Endothelial cell of umbilical vein (primary cell): Measurements from ENCODE around the gene HECW1. TPM values are rescaled to one million over a fixed set of nuclear protein-coding genes. Genes with fewer than 3 reads are reported as not detected.

Source experiments
- BruUV-seq: library from RNA; stranded (reverse); fragments of 400-500 nt; replicated peaks from 2 replicates; lab custom pipeline; 2021; lab: Mats Ljungman, UMichigan
- CTCF ChIA-PET: fragments of 300-600, 350-600 bp; sonication (Branson Sonifier 250); formaldehyde crosslinking; loops from one replicate; lab custom pipeline; 2021; ENCODE audit warnings: antibody characterized with exemption, inconsistent platforms; lab: Charles Lee
- POLR2A ChIA-PET: fragments of 300-600, 350-600 bp; sonication (Branson Sonifier 250); formaldehyde crosslinking; loops from one replicate; lab custom pipeline; 2021; ENCODE audit warnings: antibody characterized with exemption, inconsistent platforms; lab: Charles Lee
- DNase-seq: peaks from one replicate; pipeline ENCODE4 v3.0.0-alpha.2; 2011; ENCODE audit warnings: low read depth, low spot score
- FAIRE-seq: peaks from 2 replicates; lab custom pipeline; 2011; peaks lifted over from hg19 to GRCh38; lab: Jason Lieb, UNC
- H2AFZ ChIP-seq: 2 replicates; pipeline ENCODE4 v1.6.0; 2012; ENCODE audit warnings: low read depth, low read length, control low read depth, inconsistent platforms
- H3K27ac ChIP-seq: 2 replicates; pipeline ENCODE4 v1.5.1; 2011; ENCODE audit warnings: low read depth, mild to moderate bottlenecking, control low read depth, low read length, moderate library complexity; ENCODE audit not compliant: insufficient read depth
- H3K27me3 ChIP-seq, 2 experiments: 2 replicates each; pipeline versions ENCODE4 v1.6.0 to v1.6.1; 2011; ENCODE audit warnings: low read length in 2 of 2, mixed read lengths in 1 of 2; ENCODE audit not compliant: control insufficient read depth in 2 of 2, insufficient read depth in 2 of 2
- H3K36me3 ChIP-seq, 2 experiments: 2 replicates in 1 of 2; 3 replicates in 1 of 2; pipeline ENCODE4 v1.5.1; 2011; ENCODE audit warnings: low read length in 2 of 2, mild to moderate bottlenecking in 1 of 2, moderate library complexity in 1 of 2; ENCODE audit not compliant: control insufficient read depth in 2 of 2, insufficient read depth in 2 of 2; ENCODE audit errors: extremely low read depth in 1 of 2
- H3K4me1 ChIP-seq: 3 replicates; pipeline ENCODE4 v1.5.1; 2011; ENCODE audit warnings: mild to moderate bottlenecking, low read length; ENCODE audit not compliant: control insufficient read depth, insufficient read depth; ENCODE audit errors: extremely low read depth
- H3K4me2 ChIP-seq: 2 replicates; pipeline ENCODE4 v1.6.1; 2011; ENCODE audit warnings: low read length, control low read depth, mixed read lengths; ENCODE audit not compliant: insufficient read depth
- H3K4me3 ChIP-seq, 3 experiments: fragments of 200-600 bp in 1 of 3; sonication (generic), shearing (Covaris generic) in 1 of 3; replicated peaks in 1 of 3; 2 replicates each; pipeline ENCODE4 v1.5.1; 2011 to 2016; ENCODE audit warnings: control low read depth in 3 of 3, low read length in 3 of 3, mild to moderate bottlenecking in 2 of 3, inconsistent platforms in 1 of 3, low read depth in 1 of 3, moderate library complexity in 1 of 3; ENCODE audit not compliant: insufficient read depth in 1 of 3
- H3K79me2 ChIP-seq: 2 replicates; pipeline ENCODE4 v1.6.0; 2012; ENCODE audit warnings: low read length, inconsistent platforms; ENCODE audit not compliant: control insufficient read depth, insufficient read depth
- H3K9ac ChIP-seq: replicated peaks from 2 replicates; pipeline ENCODE3; 2011; ENCODE audit warnings: low read length, control low read depth; ENCODE audit not compliant: insufficient read depth; ENCODE audit errors: extremely low read depth
- H3K9me1 ChIP-seq: replicated peaks from 3 replicates; pipeline ENCODE4 v1.6.0; 2011; ENCODE audit warnings: mild to moderate bottlenecking, low read length; ENCODE audit not compliant: control insufficient read depth, insufficient read depth; ENCODE audit errors: extremely low read depth
- H3K9me3 ChIP-seq: replicated peaks from 2 replicates; pipeline ENCODE4 v1.5.1; 2012; ENCODE audit warnings: low read length, inconsistent platforms; ENCODE audit not compliant: control insufficient read depth, insufficient read depth
- H4K20me1 ChIP-seq: replicated peaks from 2 replicates; pipeline ENCODE3; 2011; ENCODE audit warnings: mild to moderate bottlenecking, low read length; ENCODE audit not compliant: control insufficient read depth, insufficient read depth; ENCODE audit errors: extremely low read depth
- CTCF ChIP-seq, 2 donors: IDR thresholded peaks; 1 replicate in 1 of 2; 2 replicates in 1 of 2; pipeline ENCODE4 v1.5.1; 2011; ENCODE audit warnings: low read length in 2 of 2, mild to moderate bottlenecking in 2 of 2, moderate library complexity in 2 of 2, control low read depth in 1 of 2, inconsistent platforms in 1 of 2, low read depth in 1 of 2; ENCODE audit not compliant: insufficient read depth in 1 of 2; ENCODE audit errors: extremely low read depth in 1 of 2
- EZH2 ChIP-seq: IDR thresholded peaks from 2 replicates; pipeline ENCODE4 v1.6.1; 2012; ENCODE audit warnings: borderline replicate concordance, low read depth, mild to moderate bottlenecking, moderate library complexity, low read length, inconsistent platforms; ENCODE audit not compliant: severe bottlenecking
- FOS ChIP-seq: IDR thresholded peaks from 2 replicates; pipeline ENCODE4 v1.6.1; 2011; ENCODE audit warnings: mild to moderate bottlenecking, low read length, moderate library complexity, borderline replicate concordance; ENCODE audit not compliant: insufficient read depth
- GATA2 ChIP-seq: IDR thresholded peaks from 2 replicates; pipeline ENCODE4 v1.7.0; 2011; ENCODE audit warnings: low read depth, mild to moderate bottlenecking, moderate library complexity, mixed read lengths, low read length; ENCODE audit not compliant: insufficient read length, insufficient read depth
- JUN ChIP-seq: IDR thresholded peaks from 2 replicates; pipeline ENCODE4 v1.6.1; 2011; ENCODE audit warnings: borderline replicate concordance, low read depth; ENCODE audit not compliant: insufficient read length, insufficient read depth
- MAX ChIP-seq: IDR thresholded peaks from 2 replicates; pipeline ENCODE4 v1.6.1; 2011; ENCODE audit not compliant: insufficient read depth, insufficient read length
- MYC ChIP-seq: IDR thresholded peaks from one replicate; pipeline ENCODE4 v1.6.1; 2011; ENCODE audit warnings: mild to moderate bottlenecking, low read depth, low read length
- POLR2A ChIP-seq: IDR thresholded peaks from 2 replicates; pipeline ENCODE4 v1.6.1; 2012; ENCODE audit warnings: low read depth, mild to moderate bottlenecking, control low read depth, low read length
- POLR2AphosphoS5 ChIP-seq: IDR thresholded peaks from 2 replicates; pipeline ENCODE4 v1.6.1; 2012; ENCODE audit warnings: low read depth, mild to moderate bottlenecking, control low read depth, low read length, moderate library complexity; ENCODE audit not compliant: insufficient read depth
- dilution Hi-C: fragments of 300-500 bp; cut with MboI; formaldehyde crosslinking; loops from one replicate; pipeline ENCODE4 v1.15.0; 2019; ENCODE audit warnings: low sequenced_read_pairs; ENCODE audit not compliant: extremely low pct_ligation_motif_present
- intact Hi-C: fragments of 100-400 bp; cut with micrococcal nuclease; formaldehyde crosslinking; loops from one replicate; pipeline ENCODE4 v1.10.0; 2022
- polyA plus RNA-seq, 4 experiments: library from polyadenylated mRNA; depleted of rRNA in 3 of 4; stranded (reverse) in 3 of 4; unstranded in 1 of 4; fragments of >200 nt; gene quantifications; 2 replicates each; pipeline versions ENCODE4 v1.2.1 to v1.2.3, GENCODE V29; 2011 to 2012; ENCODE audit warnings: missing spikeins in 1 of 4
- total RNA-seq: library from RNA; stranded (reverse); gene quantifications from 2 replicates; pipeline ENCODE4 v1.2.3, GENCODE V29; 2021

HECW1 gene
- total and polyA plus RNA-seq, 2 donors (not counting 3 experiments of a cell fraction or from before 2014, with no cell fraction given): not detected

GRCh38 chr7:43276547-43276946 lies 164.1 kb downstream of the HECW1 start:
- DNase-seq (no peak), FAIRE-seq (no peak)
- H3K9me3 ChIP-seq: no peaks in the 10 kb centered on the region
- H3K36me3 ChIP-seq: no peaks in the 10 kb centered on the region
- ChIA-PET POLR2A (no interaction called here), CTCF (interaction anchor here (1.0 to 1.6 kb wide), 3 partner anchors 14 to 20 kb away, joined by 3 to 5 read pairs (median 5); no protein-coding TSS in a partner anchor)
- TF ChIP-seq MAX (no peak), CTCF (IDR thresholded peaks at IDR 0.05; ENCODE audit: extremely low read depth in 1 of 2, insufficient read depth in 1 of 2, low read depth in 1 of 2, low read length in 2 of 2) (no peak), MYC (no peak), GATA2 (no peak), FOS (no peak), EZH2 (no peak), POLR2AphosphoS5 (no peak), POLR2A (no peak), JUN (no peak)
- H4K20me1 ChIP-seq: no peaks in the 10 kb centered on the region
- intact Hi-C loops (no loop called here), dilution Hi-C loops (no loop called here)
- H3K4me3 ChIP-seq: no peak overlapping the region
- no TSS peak for BruUV-seq
- no peaks in the 10 kb centered on the region for H3K4me1 ChIP-seq
- H3K4me2 ChIP-seq: no peak overlapping the region
- no peaks in the 10 kb centered on the region for H3K27me3 ChIP-seq
- no peak overlapping the region for H3K9ac ChIP-seq
- no peaks in the 10 kb centered on the region for H3K9me1 ChIP-seq
- no peaks in the 10 kb centered on the region for H3K79me2 ChIP-seq
- no peak overlapping the region for H2AFZ ChIP-seq
- no peak overlapping the region for H3K27ac ChIP-seq
